Left kidney (tissue), 2 donors: Measurements from ENCODE around the gene PPM1A. TPM values are rescaled to one million over a fixed set of nuclear protein-coding genes. Genes with fewer than 3 reads are reported as not detected.

Experiments used
- DNase-seq: peaks from one replicate; pipeline ENCODE4 v3.0.0-alpha.2; 2013
- polyA plus RNA-seq: library from polyadenylated mRNA; unstranded; fragments of 120-200 nt; gene quantifications from one replicate; pipeline ENCODE4 v1.2.1, GENCODE V29; 2013; ENCODE audit not compliant: insufficient read length

Gene PPM1A
- polyA plus RNA-seq, 1 donor = 85.2 TPM

- DNase-seq = no peak
Measured at GRCh38 chr14:60222820-60223219, 26.2 kb upstream of the PPM1A start.

- no peak for DNase-seq
Measured at GRCh38 chr14:60225265-60225664, 23.8 kb upstream of the PPM1A start.

GRCh38 chr14:60226298-60226697 is 22.7 kb upstream of the PPM1A start:
- no peak for DNase-seq

DNA sequence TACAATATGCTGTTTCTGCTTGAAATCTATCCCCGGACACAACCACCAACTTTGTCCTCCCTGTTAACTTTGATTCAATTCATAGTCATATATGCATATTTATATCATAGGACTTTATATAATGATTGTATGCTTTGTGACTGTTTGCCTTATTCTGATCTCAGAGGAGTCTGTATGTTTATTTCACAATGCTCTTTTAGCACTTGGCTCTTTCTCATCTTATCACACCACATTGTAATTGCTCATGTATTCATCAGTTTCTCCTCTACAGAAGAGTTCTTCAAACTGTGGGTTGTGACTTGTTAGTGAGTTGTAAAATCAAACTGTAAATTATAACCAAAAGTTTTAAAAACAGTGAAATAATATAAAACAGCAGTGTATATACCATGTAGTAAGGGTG is 21.7 kb upstream of the PPM1A start:
- DNase-seq = no peak

DNA sequence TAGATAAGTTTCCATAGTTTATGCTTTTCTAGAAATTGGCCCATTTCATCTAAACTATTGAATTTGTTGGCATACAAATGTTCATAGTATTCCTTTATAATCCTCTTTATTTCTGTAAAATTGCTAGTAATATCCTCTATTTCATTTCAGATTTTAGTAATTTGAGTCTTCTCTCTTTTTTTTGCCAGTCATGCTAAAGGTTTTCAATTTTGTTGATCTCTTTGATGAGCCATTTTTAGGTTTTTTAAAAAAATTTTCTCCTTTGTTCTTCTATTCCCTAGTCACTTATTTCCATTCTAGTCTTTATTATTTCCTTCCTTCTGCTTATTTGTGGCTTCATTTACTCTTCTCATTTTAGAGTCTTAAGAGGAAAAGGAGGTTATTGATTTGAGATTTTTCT is 19.4 kb upstream of the PPM1A start:
- no peak for DNase-seq

DNA sequence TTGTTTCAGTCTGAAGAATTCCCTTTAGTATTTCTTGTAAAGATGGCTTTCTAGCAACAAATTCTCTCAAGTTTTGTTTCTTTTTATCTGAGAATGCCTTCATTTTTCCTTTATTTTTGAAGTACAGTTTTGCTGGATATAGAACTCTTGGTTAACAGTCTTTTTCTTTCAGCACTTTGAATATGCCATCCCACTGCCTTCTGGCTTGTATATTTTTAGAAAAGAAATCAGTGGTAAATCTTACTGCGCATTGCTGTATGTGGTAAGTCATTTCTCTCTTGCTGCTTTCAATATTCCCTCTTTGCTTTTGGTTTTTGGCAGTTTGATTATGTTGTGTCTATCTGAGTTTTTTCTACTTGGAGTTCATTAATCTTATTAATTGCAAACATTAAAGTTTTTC is 16.8 kb upstream of the PPM1A start:
- no peak for DNase-seq

- DNase-seq = no peak
Measured at GRCh38 chr14:60233251-60233650, 15.8 kb upstream of the PPM1A start.

DNA sequence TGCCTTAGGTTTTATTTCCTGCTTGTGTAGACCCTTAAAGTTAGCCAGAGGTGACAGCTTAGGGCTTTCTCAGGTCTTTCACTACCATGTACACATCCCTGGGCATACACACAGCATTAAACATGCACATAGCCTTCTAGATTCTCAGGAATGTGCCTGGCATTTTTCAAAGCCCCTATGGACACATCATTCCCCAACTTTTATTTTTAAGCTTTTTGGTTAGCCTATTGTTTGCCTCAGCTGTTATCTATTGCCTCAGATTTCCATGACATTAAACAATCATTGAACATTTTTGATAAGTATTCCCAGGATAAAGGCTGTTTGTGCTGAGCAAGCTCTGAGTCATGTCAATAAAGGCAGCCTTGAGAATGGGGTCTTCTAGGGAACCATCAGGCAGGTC is 15.1 kb upstream of the PPM1A start:
- DNase-seq = no peak

GRCh38 chr14:60235440-60235839 is 13.6 kb upstream of the PPM1A start:
- no peak for DNase-seq

DNA sequence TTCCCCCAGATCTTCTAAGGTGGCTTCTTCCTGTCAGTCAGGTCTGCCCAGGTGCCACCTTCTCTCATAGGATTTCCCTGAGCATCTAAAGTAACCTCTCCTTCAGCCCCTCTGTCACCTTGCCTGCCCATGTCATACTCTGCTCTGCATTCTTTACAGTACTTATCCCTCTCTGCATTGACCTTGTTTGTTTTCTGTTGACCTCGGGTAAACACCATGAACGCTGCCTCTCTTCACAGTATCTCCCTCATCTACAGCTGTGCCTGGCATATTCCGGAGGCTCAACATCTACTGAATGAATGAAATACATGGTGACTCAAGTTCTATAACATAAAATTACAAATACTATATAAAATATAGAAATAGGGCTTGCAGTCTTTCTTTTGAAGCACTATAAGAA is 10.1 kb upstream of the PPM1A start:
- DNase-seq = no peak

DNA sequence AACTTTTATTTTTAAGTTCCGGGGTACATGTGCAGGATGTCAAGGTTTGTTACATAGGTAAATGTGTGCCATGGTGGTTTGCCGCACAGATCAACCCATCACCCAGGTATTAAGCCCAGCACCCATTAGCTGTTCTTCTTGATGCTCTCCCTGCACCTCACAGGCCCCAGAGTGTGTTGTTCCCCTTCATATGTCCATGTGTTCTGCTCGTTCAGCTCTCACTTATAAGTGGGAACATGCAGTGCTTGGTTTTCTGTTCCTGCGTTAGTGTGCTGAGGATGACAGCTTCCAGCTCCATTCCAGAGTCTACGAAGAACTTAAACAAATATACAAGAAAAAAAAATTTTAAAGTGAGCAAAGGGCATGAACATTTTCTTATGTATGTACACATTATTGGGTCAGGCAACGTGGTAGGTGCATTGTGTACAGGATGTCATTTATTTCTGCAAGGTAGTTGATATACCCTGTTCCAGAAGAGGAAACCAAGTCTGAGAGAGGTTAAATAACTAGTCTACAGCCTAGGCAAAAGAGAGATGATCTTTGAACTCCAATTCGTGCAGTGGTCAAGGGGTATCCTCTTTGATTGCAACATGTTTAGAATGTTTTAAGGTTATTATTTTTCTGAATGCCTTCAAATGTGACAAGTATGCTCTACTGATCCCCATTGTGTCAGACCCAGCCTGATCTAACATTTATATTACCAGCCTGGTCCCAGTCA is 8.7 kb upstream of the PPM1A start:
- no peak for DNase-seq

GRCh38 chr14:60241091-60241490 is 7.9 kb upstream of the PPM1A start:
- DNase-seq = no peak

GRCh38 chr14:60242429-60242828 is 6.6 kb upstream of the PPM1A start:
- DNase-seq = no peak

- no peak for DNase-seq
Measured at GRCh38 chr14:60245380-60246177, 3.4 kb upstream of the PPM1A start.

- peak; percentile 93 for DNase-seq
Measured at GRCh38 chr14:60247994-60248696, 876 bp upstream of the PPM1A start.

GRCh38 chr14:60249321-60250256 is 568 bp downstream of the PPM1A start:
- DNase-seq = peak; percentile 77

GRCh38 chr14:60250257-60251035 is 1.4 kb downstream of the PPM1A start:
- peak; percentile 59 for DNase-seq

GRCh38 chr14:60251877-60252276 is 2.9 kb downstream of the PPM1A start:
- no peak for DNase-seq

- no peak for DNase-seq
Measured at GRCh38 chr14:60252630-60253029, 3.6 kb downstream of the PPM1A start.

GRCh38 chr14:60253649-60254048 is 4.6 kb downstream of the PPM1A start:
- DNase-seq = no peak

- DNase-seq = no peak
Measured at GRCh38 chr14:60254176-60254575, 5.2 kb downstream of the PPM1A start.
